Activated naive CD4-positive, alpha-beta T cell treated with anti-CD3 and anti-CD28 coated beads, Interleukin-2, amount 50 U/mL, for 72 hours (primary cell): ENCODE results near the gene SLC27A2. TPM values are rescaled to one million over a fixed set of nuclear protein-coding genes. Genes with fewer than 3 reads are reported as not detected.
"Not testable (repeated sequence)": the region's sequence is repeated elsewhere in the genome, so short reads cannot be mapped to it uniquely, and the experiment has no call there.

Source experiments
- ATAC-seq, 2 donors: fragments of 150-1000 bp; cut with Tn5 transposase; 2 replicates each; pipeline ENCODE4 v1.10.0; 2021; ENCODE audit warnings: mild to moderate bottlenecking in 2 of 2, moderate library complexity in 2 of 2
- DNase-seq, 2 donors: peaks; one replicate each; pipeline ENCODE4 v3.0.0; 2021 to 2022; ENCODE audit warnings: low spot score in 2 of 2
- H3K27ac Mint-ChIP-seq, 2 donors: one replicate each; pipeline ENCODE4 v1.8.0; 2022; ENCODE audit warnings: mild to moderate bottlenecking in 2 of 2, mixed read lengths in 2 of 2
- H3K36me3 Mint-ChIP-seq, 2 donors: one replicate each; pipeline ENCODE4 v1.8.0; 2022; ENCODE audit warnings: mixed read lengths in 2 of 2
- H3K9me3 Mint-ChIP-seq, 2 donors: one replicate each; pipeline ENCODE4 v1.8.0; 2022; ENCODE audit warnings: mixed read lengths in 2 of 2
- total RNA-seq, 2 donors: library from RNA; stranded (reverse); gene quantifications; one replicate each; pipeline ENCODE4 v1.2.3, GENCODE V29; 2022

Gene SLC27A2
- total RNA-seq, 2 donors from 2014 or later, result 20.1 to 54.7 TPM

DNA sequence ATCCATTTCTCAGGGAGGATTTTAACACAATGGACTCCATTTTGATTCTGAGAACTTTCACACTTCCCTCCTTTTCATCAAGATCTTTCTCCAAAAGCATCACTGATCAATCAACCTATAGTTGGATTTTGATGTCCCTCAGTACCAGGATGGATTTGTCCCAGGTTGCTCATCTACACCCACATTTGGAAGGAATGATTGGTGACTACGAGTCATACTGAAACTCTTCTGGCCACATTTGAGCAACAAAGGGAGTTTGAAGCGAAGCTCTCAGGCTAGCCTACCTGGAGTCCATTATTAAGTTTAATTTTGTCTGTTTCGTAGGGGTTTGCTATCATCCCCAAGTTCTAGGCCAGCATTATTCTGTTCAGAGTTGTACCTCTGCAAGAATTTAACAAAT, 31.6 kb upstream of the SLC27A2 start:
- DNase-seq (no peak), ATAC-seq (peak; percentile 70)
- Mint-ChIP-seq H3K9me3 (no peaks in the 10 kb centered on the region), H3K27ac (no peak overlapping the region), H3K36me3 (no peaks in the 10 kb centered on the region)

DNA sequence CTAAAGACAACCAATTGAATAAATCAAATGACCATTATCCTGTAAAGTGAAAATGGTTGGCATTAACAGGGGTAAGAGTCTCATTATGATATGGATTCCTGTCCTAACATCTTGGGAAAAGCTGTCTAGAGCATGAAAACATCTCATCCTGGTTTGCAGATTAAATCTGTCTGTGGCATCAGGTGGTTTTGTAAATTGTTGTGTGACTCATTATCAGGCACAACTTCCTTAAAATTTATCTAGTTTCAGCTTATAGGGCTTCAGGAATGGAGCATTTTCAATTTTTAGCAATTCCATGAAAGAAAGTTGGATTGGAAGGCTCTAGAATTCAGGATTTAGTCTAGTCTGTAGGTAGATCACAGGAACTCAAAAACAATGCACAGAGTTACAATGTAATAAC, 31.1 kb upstream of the SLC27A2 start:
- Mint-ChIP-seq H3K36me3 (no peaks in the 10 kb centered on the region), H3K9me3 (no peaks in the 10 kb centered on the region), H3K27ac (no peak overlapping the region)
- no peak for DNase-seq
- ATAC-seq, result no peak

DNA sequence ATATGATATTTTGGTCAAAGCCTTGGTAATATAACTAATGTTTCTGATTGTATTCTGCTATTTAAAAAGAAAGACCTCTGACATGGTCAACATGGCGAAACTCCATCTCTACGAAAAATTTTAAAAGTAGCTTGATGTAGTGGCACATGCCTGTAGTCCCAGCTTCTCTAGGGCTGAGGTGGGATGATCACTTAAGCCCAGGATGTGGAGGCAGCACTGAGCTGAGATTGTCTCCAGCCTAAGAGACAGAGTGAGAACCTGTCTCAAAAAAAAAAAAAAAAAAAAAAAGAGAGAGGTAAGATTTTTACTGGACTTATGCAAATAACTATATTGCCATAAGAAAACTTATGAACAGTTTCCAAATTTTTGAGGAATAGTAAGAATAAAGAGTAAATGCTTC, 30.5 kb upstream of the SLC27A2 start:
- no peaks in the 10 kb centered on the region for H3K36me3 Mint-ChIP-seq
- H3K9me3 Mint-ChIP-seq, result no peaks in the 10 kb centered on the region
- no peak overlapping the region for H3K27ac Mint-ChIP-seq
- no peak for ATAC-seq
- no peak for DNase-seq

DNA sequence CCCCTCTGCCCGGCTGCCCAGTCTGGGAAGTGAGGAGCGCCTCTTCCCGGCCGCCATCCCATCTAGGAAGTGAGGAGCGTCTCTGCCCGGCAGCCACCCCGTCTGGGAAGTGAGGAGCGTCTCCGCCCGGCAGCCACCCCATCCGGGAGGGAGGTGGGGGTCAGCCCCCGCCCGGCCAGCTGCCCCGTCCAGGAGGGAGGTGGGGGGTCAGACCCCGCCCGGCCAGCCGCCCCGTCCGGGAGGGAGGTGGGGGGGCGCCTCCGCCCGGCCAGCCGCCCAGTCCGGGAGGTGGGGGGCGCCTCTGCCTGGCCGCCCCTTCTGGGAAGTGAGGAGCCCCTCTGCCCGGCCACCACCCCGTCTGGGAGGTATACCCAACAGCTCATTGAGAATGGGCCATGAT, 23.8 kb upstream of the SLC27A2 start:
- Mint-ChIP-seq H3K9me3 (peaks cover 21 to 22% of the 10 kb centered on the region in 2 donors), H3K36me3 (peaks cover 6 to 33% of the 10 kb centered on the region in 2 donors)
- not testable (repeated sequence) for DNase-seq, H3K27ac Mint-ChIP-seq, ATAC-seq

DNA sequence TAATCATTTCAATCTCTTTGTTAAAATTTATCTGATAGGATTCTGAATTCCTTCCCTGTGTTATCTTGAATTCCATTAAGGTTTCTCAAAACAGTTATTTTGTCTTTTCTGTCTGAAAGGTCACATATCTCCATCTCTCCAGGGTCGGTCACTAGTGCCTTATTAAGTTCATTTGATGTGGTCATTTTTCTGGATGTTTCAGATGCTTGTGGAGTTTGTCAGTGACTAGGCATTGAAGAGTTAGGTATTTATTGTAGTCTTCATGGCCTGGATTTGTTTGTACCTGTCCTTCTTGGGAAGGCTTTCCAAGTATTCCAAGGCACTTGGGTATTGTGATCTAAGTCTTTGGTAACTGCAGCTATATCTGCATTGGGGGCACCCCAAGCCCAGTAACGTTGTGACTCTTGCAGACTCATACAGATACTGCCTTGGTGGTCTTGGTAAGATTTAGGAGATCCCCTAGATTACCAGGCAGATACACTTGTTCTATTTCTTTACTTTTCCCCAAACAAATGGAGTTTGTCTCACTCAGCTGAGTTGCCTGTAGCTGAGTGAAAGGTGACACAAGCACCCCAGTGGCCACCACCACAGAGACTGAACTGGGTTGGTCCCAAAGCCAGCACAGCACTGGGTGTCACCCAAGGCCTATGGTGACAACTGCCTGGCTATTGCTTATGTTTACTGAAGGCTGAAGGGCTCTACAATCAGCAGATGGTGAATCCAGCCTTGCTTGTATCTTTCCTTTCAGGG, 18.9 kb upstream of the SLC27A2 start:
- DNase-seq (no peak), ATAC-seq (no peak)
- Mint-ChIP-seq H3K27ac (no peak overlapping the region), H3K9me3 (peaks cover 10 to 21% of the 10 kb centered on the region in 2 donors), H3K36me3 (peaks cover 12 to 29% of the 10 kb centered on the region in 2 donors)

DNA sequence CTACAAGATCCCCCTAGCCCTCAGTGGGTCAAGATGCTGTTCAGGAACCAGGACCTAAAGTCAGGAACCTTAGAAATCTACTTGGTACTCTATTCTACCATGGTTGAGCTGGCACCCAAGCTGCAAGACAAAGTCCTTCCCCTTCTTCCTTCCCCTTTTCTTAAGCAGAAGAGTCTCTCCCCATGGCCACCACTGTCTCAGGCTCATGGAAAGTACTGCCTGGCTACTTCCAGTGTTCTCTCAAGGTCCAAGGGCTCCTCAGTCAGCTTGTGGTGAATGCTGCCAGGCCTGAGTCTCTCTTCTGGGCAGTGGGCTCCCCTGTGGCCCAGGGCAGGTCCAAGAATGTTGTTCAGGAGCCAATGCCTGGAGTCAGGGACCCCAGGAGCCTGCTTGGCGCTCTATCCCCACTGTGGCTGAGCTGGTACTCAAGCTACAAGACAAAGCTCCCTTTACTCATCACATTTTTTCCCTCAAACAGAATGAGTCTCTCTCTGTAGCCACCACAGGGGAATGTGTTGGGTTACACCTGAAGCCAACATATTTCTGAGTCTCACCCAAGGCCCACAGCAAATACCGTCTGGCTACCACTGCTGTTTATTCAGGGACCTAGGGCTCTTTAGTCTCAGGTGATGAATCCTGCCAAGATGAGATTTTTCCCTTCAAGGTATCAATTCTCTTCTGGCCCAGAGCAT, 18.1 kb upstream of the SLC27A2 start:
- Mint-ChIP-seq H3K27ac (no peak overlapping the region), H3K36me3 (peaks cover 14 to 32% of the 10 kb centered on the region in 2 donors), H3K9me3 (peaks cover 10 to 24% of the 10 kb centered on the region in 2 donors)
- ATAC-seq, result no peak
- DNase-seq, result no peak

DNA sequence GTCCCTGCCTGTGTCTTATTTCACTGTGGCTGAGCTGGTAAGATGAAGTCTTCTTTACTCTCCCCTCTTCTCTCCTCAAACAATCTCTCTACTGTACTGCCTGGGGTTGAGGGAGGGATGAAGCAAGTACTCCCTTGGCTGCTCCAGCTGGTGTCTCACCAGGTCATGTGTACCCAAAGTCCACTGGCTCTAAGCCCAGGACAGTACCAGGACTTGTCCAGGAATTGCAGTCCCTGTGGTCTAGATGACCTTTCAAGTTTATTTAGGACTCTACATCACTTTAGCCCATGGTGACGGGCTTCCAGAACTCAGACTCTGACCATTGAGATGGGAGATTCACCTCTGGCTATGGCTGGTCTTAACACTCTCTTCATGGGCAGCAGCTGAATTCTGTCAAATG, 17.5 kb upstream of the SLC27A2 start:
- Mint-ChIP-seq H3K27ac (no peak overlapping the region), H3K9me3 (peaks cover 4 to 25% of the 10 kb centered on the region in 2 donors), H3K36me3 (peaks cover 14 to 33% of the 10 kb centered on the region in 2 donors)
- ATAC-seq, result no peak
- DNase-seq, result no peak

DNA sequence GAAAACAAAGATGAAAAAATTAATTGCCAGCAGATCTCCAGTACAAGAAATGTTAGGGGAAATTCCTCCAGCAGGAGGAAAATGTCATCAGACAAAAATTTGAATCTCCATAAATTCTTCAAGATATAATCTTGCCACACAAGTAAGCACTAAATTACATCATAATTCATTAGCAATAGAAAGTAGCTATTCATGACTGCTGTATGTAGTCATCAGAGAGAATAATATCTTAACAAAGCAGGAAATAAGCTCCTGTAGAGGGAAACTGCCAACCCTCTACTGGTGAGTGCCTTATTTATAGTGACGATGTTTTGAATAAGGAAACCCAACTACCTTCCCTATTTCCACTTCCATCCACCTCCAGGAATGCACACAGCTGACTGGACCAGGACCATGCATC, 15.8 kb upstream of the SLC27A2 start:
- Mint-ChIP-seq H3K9me3 (peaks cover 4 to 25% of the 10 kb centered on the region in 2 donors), H3K36me3 (peaks cover 14 to 25% of the 10 kb centered on the region in 2 donors), H3K27ac (no peak overlapping the region)
- ATAC-seq (no peak), DNase-seq (no peak)

DNA sequence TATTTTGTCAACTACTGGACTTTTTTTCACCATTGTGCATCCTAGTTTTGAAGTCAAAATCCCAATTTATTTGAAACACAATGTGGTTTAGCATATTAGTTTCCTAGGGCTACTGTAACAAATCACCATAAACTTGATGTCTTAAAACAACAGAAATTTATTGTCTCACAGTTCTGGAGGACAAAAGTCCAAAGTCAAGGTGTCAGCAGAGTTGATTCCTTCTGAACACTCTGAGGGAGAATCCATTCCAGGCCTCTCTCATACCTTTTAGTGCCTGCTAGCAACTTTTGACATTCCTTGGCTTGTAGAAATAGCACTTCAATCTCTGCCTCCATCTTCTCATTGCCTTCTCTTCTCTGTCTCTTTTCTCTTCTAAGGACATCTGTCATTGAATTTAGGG, 14.9 kb upstream of the SLC27A2 start:
- ATAC-seq, result no peak
- DNase-seq, result no peak
- peaks cover 20 to 34% of the 10 kb centered on the region in 2 donors for H3K36me3 Mint-ChIP-seq
- H3K9me3 Mint-ChIP-seq, result peaks cover 4 to 32% of the 10 kb centered on the region in 2 donors
- H3K27ac Mint-ChIP-seq, result no peak overlapping the region

DNA sequence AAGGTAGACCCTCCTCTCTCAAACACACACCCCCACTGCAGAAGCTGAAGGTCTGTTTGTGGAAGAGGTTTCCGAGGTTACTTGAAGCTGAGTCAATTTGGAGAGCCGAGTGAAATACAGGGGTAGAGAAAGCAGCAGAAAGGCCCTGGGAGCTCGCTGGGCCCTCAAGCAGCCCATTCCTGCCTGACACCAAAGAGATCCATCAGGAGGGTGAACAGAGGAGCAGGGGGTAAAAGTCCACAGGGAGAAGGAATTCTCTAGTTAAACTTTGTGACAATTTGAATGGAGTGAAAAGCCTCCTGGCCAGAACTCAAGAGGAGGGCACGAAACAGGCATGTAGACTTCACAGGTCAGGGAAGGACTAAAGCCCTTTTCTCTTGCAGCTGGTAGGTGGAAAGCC, 13.6 kb upstream of the SLC27A2 start:
- ATAC-seq (no peak), DNase-seq (no peak)
- H3K27ac Mint-ChIP-seq, result no peak overlapping the region
- H3K9me3 Mint-ChIP-seq, result peaks cover 0 to 26% of the 10 kb centered on the region in 2 donors
- H3K36me3 Mint-ChIP-seq, result peaks cover 12 to 30% of the 10 kb centered on the region in 2 donors

DNA sequence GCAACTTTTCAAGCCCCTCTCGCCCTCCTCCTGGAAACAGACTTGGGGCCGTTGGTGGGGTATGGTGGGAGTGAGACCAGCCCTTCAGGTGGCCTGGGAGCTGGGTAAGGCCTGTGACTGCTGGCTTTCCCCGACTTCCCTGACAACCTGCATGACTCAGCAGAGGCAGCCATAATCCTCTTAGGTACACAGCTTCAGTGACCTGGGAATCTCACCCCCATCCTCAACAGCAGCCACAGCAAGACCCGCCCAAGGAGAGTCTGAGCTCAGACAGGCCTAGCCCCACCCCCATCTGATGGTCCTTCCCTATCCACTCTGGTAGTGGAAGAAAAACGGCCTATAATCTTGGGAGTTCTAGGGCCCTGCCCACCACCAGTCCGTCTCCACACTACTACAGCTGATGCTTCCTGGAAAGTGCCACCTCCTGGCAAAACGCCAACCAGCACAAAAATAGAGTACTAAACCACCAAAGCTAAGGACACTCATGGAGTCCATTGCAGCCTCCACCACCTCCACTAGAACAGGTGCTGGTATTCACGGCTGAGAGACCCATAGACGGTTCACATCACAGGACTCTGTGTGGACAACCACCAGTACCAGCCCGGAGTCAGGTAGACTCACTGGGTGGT, 13.1 kb upstream of the SLC27A2 start:
- H3K9me3 Mint-ChIP-seq, result peaks cover 0 to 26% of the 10 kb centered on the region in 2 donors
- DNase-seq (no peak), ATAC-seq (no peak)
- no peak overlapping the region for H3K27ac Mint-ChIP-seq
- peaks cover 11 to 34% of the 10 kb centered on the region in 2 donors for H3K36me3 Mint-ChIP-seq

DNA sequence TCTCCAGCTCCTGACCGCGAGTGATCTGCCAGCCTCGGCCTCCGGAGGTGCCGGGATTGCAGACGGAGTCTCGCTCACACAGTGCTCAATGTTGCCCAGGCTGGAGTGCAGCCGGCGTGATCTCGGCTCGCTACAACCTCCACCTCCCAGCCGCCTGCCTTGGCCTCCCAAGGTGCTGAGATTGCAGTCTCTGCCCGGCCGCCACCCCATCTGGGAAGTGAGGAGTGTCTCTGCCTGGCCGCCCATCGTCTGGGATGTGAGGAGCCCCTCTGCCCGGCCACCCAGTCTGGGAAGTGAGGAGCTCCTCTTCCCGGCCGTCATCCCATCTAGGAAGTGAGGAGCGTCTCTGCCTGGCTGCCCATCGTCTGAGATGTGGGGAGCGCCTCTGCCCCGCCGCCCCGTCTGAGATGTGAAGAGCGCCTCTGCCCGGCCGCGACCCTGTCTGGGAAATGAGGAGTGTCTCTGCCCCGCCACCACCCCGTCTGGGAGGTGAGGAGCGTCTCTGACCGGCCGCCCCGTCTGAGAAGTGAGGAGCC, 9.6 kb upstream of the SLC27A2 start:
- H3K27ac Mint-ChIP-seq, ATAC-seq, DNase-seq: not testable (repeated sequence)
- H3K36me3 Mint-ChIP-seq, result peaks cover 11 to 42% of the 10 kb centered on the region in 2 donors
- peaks cover 0 to 33% of the 10 kb centered on the region in 2 donors for H3K9me3 Mint-ChIP-seq

DNA sequence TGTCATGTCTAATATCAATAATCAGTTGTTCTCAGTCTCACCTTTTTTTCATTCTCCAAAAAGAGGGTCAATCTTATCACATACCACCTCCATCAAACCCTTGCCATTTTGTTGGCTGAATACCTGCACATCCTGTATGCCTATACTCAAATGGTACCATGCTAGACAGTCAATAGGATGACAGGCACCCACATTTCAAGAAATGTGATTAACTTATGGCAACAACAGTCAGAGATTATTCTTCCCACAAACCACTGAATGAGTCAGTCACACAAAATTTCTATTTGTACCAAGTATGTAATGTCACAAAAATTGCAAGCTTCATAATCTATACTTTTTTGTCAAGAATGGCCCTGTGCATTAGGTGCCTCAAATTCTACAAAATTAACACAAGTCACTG, 5.1 kb upstream of the SLC27A2 start:
- ATAC-seq (peak; percentile 85 to 93), DNase-seq (no peak)
- peaks cover 4 to 39% of the 10 kb centered on the region in 2 donors for H3K36me3 Mint-ChIP-seq
- no peak overlapping the region for H3K27ac Mint-ChIP-seq
- H3K9me3 Mint-ChIP-seq, result peaks cover 0 to 12% of the 10 kb centered on the region in 2 donors

DNA sequence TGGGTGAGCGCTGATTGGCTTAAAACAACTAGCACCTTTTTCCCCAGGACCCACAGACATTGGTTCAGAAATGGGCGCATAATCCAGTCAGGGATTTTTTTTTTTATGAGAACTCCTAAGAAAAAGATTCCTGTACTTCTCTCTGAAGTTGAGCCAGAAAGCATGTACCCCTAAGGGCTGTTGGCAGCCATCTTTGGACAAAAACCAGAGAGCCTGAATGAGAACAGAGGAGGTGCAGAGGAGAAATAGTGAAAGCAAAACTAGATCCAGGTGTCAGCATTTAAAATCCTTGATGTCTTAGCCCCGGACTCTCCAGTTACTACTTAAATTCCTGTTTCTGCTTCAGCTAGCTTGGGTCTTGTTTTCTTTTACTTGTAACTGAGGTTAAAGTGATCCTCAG, 1.9 kb upstream of the SLC27A2 start:
- peak overlapping the region; percentile 26 to 95 for H3K27ac Mint-ChIP-seq
- no peak for ATAC-seq
- no peak for DNase-seq
- peaks cover 0 to 5% of the 10 kb centered on the region in 2 donors for H3K9me3 Mint-ChIP-seq
- H3K36me3 Mint-ChIP-seq, result peaks cover 14 to 39% of the 10 kb centered on the region in 2 donors

DNA sequence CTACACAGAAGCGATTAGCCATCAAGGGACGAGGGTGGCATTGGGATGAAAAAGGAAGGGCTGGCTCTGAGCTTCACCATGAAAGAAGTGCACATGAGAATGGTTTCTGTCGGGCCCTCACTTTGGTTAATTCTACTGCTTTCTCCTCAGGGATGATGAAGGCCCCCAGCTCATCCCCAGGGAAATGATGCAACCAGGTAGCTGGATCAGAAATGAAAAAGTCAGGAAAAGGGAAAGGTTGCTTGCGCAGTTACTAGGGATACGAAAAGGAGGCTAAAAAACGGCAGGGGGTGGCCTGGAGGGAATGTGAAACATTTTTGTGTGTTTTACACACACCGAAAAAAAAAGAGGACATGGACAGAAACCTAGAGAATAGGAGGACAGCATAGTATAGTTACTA, 1.4 kb upstream of the SLC27A2 start:
- ATAC-seq (no peak), DNase-seq (no peak)
- peaks cover 14 to 39% of the 10 kb centered on the region in 2 donors for H3K36me3 Mint-ChIP-seq
- peaks cover 0 to 5% of the 10 kb centered on the region in 2 donors for H3K9me3 Mint-ChIP-seq
- peak overlapping the region; percentile 26 to 95 for H3K27ac Mint-ChIP-seq

DNA sequence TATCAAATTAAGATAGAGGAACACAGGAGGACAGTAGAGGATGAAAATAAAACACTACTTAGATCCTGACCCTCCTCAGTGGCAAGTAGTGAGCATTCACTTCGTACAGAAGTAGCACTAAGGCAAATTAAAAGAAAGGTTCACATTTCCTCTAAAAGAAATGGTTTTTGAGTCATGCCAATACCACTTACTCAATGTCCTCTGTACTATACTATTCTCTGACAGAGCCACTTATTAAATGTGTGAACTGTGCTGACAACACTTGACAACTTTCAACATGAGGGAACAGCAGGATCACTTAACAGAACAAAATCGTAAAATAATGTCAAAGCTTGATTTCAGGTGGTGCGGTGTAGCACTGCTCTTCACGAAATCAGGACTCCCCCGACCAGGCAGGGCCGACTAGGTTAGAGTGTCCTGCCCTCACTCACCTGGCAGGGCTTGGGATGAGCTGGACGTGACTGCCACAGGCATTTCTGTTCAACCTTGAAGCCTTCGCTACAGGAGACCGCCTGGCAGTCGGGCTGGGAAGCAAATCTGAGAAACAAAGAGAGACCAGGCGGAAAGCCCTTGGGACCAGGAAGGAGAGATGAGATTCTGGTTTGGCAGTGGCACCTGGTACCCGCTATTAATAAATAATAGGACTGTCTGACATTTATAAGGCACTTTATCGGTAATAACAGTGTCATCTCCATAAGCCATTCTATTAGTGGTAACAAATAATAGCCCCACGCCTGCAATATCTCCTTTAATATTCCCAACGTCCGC, 611 bp upstream of the SLC27A2 start:
- Mint-ChIP-seq H3K36me3 (peaks cover 14 to 41% of the 10 kb centered on the region in 2 donors), H3K9me3 (peaks cover 0 to 5% of the 10 kb centered on the region in 2 donors), H3K27ac (peak overlapping the region; percentile 26 to 89)
- DNase-seq (no peak), ATAC-seq (peak in 1 of 2 donors; percentile 30)
